Stimulated activated CD4-positive, alpha-beta T cell treated with anti-CD3 and anti-CD28 coated beads, Interleukin-12 subunit alpha, Interleukin-12 subunit beta, amount 100 ng/mL, for 24 hours (primary cell): ENCODE data around the gene MAP3K15.

Source experiments
- DNase-seq, 2 experiments: peaks; one replicate each; pipeline ENCODE4 v3.0.0-alpha.2; 2020; ENCODE audit warnings: low read depth in 2 of 2

MAP3K15 gene

DNA sequence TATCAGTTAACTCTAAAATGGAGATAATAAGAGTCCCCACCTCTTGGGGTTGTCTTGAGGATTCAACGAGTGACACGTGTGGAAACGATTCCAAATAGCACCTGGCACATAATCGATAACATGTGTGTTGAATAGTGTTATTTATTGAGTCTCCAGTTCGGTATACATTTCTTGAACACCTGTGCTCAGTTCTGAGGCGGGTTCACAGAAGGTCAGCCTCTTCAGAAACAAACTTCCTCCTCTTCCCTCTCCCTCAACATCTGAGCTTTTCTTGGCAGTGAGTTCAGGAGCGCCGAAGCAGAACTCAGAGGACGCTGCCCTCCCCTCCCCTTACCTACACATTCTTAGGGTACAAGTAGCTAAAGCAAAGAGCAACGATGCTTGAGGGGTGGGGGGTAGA is 170.6 kb downstream of the MAP3K15 start:
- DNase-seq = no peak

- DNase-seq = peak; percentile 79 to 84
Observed at GRCh38 chrX:19343535-19344408, 171.5 kb downstream of the MAP3K15 start, which contains the start of gene PDHA1. Gene PDHA1 (plus strand): TSS chrX:19343927. CDS start chrX:19344038, 111 bp downstream.

GRCh38 chrX:19343085-19343534 is 172.2 kb downstream of the MAP3K15 start:
- DNase-seq = no peak

DNA sequence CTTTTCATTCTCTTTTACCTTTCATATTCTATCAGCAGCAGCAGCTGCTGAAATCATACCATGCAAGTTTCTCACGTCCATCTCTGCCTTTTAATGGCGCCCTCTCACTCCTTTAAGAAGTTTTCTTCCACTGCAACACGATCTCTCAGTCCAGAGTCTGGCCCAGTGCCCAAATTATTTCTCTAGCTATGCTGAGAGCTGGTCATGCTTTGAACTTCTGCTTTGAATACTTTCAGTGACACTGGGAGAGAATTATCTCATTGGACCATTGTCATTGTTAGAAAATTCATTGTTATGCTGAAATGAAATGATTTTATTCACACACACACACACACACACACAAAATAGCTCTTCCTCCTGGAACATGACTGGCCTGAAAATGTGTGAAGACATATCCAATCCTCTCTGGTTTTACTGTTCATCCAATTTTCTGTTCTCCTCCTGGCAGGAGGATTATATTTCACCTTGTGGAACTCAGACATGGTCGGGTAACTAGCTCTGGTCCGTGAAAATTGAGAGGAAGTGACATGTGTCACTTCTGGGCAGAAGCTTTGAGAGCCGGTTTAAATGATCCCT is 172.9 kb downstream of the MAP3K15 start:
- DNase-seq = no peak

- DNase-seq = no peak
Observed at GRCh38 chrX:19334945-19335626, 180.2 kb downstream of the MAP3K15 start.

GRCh38 chrX:19332983-19333382 is 182.3 kb downstream of the MAP3K15 start:
- no peak for DNase-seq

DNA sequence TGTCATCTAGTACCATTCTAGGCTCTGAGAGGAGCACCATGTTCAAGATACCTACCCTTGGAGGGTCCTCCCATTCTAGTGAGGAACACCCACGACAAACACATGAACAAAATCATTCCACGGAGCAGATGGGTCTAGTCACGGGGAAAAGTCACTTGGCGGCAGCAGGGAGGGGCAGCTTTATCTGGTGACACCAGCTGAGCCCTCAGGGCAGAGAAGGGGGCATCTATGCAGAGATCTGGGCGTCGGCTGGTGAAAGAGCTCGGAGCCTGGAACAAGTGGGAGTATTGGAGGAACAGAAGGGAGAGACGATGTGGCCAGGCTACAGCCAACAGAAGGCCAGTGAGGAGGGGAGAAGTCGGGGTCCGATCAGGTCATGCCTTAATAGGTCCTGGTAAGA is 183.5 kb downstream of the MAP3K15 start:
- no peak for DNase-seq

GRCh38 chrX:19326567-19326966 is 188.7 kb downstream of the MAP3K15 start:
- no peak for DNase-seq
